Stimulated activated CD4-positive, alpha-beta T cell treated with anti-CD3 and anti-CD28 coated beads, Interleukin-4, amount 100 ng/mL, for 48 hours (primary cell): ENCODE results near the gene CPN1.
"Not testable (repeated sequence)": the region's sequence is repeated elsewhere in the genome, so short reads cannot be mapped to it uniquely, and the experiment has no call there.

Experiments
- DNase-seq, 2 donors: peaks; one replicate each; pipeline ENCODE4 v3.0.0-alpha.2; 2020; ENCODE audit warnings: low read depth in 2 of 2

The CPN1 gene

GRCh38 chr10:100081075-100082001 is at the start of gene CPN1:
TSS of gene CPN1 (minus strand) at chr10:100081869. CDS start at chr10:100081625, 244 bp downstream.
- no peak for DNase-seq

GRCh38 chr10:100130831-100131230 is 49.2 kb upstream of the CPN1 start:
- no peak for DNase-seq

- no peak for DNase-seq
Measured at GRCh38 chr10:100129424-100129823, 47.8 kb upstream of the CPN1 start.

- no peak for DNase-seq
Measured at GRCh38 chr10:100128951-100129350, 47.3 kb upstream of the CPN1 start.

- not testable (repeated sequence) for DNase-seq
Measured at GRCh38 chr10:100125335-100125734, 43.7 kb upstream of the CPN1 start.

GRCh38 chr10:100124097-100124496 is 42.4 kb upstream of the CPN1 start:
- DNase-seq, result no peak

GRCh38 chr10:100122780-100123179 is 41.1 kb upstream of the CPN1 start:
- DNase-seq, result no peak

GRCh38 chr10:100120550-100120949 is 38.9 kb upstream of the CPN1 start:
- DNase-seq, result no peak

- DNase-seq, result no peak
Measured at GRCh38 chr10:100119726-100120125, 38.1 kb upstream of the CPN1 start.

- no peak for DNase-seq
Measured at GRCh38 chr10:100114976-100115770, 33.5 kb upstream of the CPN1 start.

- no peak for DNase-seq
Measured at GRCh38 chr10:100114460-100114859, 32.8 kb upstream of the CPN1 start.

- DNase-seq, result no peak
Measured at GRCh38 chr10:100109670-100110069, 28.0 kb upstream of the CPN1 start.

GRCh38 chr10:100106865-100107264 is 25.2 kb upstream of the CPN1 start:
- no peak for DNase-seq

GRCh38 chr10:100104300-100104699 is 22.6 kb upstream of the CPN1 start:
- DNase-seq, result no peak

GRCh38 chr10:100103581-100103980 is 21.9 kb upstream of the CPN1 start:
- no peak for DNase-seq

- no peak for DNase-seq
Measured at GRCh38 chr10:100101192-100102076, 19.8 kb upstream of the CPN1 start.

- DNase-seq, result no peak
Measured at GRCh38 chr10:100100651-100101184, 19.0 kb upstream of the CPN1 start.

GRCh38 chr10:100089241-100089640 is 7.6 kb upstream of the CPN1 start:
- DNase-seq, result no peak

GRCh38 chr10:100086708-100087107 is 5.0 kb upstream of the CPN1 start:
- DNase-seq, result not testable (repeated sequence)

GRCh38 chr10:100085596-100085995 is 3.9 kb upstream of the CPN1 start:
- DNase-seq, result no peak

GRCh38 chr10:100083623-100084022 is 2.0 kb upstream of the CPN1 start:
- DNase-seq, result no peak
